ENCODE results near the gene MED29.
"Not testable (repeated sequence)": the region's sequence is repeated elsewhere in the genome, so short reads cannot be mapped to it uniquely, and the experiment has no call there.

Gene MED29

GRCh38 chr19:39372047-39372802, 19.0 kb upstream of the MED29 start:
- DNase-seq, result no peak

DNA sequence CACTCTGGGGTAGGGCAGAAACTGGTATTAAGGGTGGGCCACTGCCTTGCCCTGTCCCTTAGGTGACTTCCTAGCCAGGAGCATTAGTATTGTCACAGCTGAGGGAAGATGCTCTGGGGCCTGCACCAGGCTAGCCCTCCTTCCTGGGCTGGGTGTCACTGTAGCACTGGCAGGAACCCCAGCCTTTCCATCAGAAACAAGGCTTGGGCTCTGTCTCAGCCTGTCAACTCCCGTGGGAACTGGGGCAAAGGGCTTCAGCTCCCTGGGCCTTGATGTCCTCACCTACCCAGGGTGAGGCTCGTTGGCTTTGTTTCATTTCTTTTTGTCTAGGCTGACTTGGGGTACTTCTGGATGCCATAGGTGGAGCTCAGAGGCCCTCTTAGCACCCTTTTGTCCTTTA, 18.2 kb upstream of the MED29 start:
- no peak for DNase-seq

DNA sequence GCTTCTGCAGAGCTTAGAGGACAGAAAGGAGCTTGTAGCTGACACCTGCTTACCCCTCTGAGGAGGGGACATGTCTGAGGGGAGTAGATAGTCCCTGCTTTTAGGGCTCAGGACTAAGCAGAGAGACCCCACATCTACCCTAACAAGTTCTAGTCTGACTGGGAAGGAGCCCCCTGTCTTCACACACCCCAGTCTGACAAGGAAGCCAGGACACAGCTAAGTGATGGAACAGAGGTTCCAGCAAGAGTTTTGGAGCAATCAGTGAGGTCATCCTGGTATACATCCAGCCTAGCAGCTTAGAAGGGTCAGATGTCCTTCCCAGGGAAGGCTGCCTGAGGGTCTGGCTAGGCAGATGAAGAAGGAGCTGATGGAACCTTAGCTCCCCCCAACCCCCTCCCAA, 15.2 kb upstream of the MED29 start:
- no peak for DNase-seq

GRCh38 chr19:39377373-39378362, 13.5 kb upstream of the MED29 start:
- no peak for DNase-seq

DNA sequence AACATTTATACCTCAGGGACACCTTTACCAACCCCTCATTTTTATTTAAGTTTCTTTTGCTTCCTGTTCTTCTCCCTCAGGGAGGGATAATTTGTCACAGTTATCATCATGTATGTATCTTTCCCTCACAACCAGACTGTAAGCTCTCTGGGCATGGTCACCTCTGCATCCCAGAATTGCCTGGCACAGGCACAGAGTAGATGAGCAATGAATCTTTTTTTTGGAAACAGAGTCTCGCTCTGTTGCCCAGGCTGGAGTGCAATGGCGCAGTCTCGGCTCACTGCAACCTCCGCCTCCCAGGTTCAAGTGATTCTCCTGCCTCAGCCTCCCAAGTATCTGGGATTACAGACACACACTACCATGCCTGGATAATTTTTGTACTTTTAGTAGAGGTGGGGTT, 11.8 kb upstream of the MED29 start:
- DNase-seq, result not testable (repeated sequence)

GRCh38 chr19:39379865-39380396, 11.2 kb upstream of the MED29 start:
- no peak for DNase-seq

DNA sequence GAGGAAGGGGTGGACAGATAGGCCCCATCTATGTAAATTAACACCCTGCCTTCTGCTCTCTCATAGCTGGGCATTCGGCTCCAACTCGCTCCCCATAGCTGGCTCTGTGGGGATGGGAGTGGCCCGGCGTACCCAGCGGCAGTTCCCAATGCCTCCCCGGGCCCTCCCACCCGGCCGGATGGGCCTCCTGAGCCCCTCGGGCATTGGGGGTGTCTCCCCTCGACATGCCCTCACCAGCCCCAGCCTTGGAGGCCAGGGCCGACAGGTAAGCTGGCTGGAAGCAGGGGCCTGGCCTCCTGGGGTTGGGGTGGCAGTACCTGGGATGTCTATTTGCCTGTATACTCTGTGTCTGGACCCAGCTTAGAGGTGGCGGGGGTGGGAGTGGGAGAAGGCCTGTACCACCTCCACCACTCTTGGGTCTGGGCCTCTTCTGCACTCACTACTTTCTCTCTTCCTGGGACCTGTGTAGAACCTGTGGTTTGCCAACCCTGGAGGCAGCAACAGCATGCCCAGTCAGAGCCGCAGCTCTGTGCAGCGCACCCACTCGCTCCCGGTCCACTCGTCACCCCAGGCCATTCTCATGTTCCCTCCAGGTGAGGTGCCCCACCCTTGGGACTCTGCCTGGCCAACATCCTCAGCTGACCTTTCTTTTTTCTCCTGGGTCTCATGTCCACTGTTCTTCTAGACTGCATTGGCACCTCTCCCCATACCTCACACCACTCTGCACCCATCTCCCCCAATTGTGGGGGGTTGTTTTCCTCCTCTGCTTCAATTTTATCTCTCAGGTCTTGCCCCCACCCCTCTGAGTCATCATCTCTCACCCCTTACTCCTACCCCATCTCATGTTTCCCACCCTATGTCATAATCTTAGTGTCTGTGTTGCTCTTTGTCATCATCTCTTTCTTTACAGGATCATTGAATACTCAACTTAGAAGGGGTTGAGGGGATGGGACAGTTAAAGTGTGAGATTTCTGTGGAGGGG, 10.4 kb upstream of the MED29 start:
- no peak for DNase-seq

GRCh38 chr19:39381910-39382611, 9.1 kb upstream of the MED29 start:
- no peak for DNase-seq

- DNase-seq, result no peak
Measured at GRCh38 chr19:39382991-39383828, 8.0 kb upstream of the MED29 start.

GRCh38 chr19:39384839-39385568, 6.2 kb upstream of the MED29 start:
- DNase-seq, result no peak

- DNase-seq, result no peak
Measured at GRCh38 chr19:39385629-39386411, 5.4 kb upstream of the MED29 start.

- no peak for DNase-seq
Measured at GRCh38 chr19:39386557-39386956, 4.6 kb upstream of the MED29 start.

- no peak for DNase-seq
Measured at GRCh38 chr19:39388657-39389056, 2.5 kb upstream of the MED29 start.

DNA sequence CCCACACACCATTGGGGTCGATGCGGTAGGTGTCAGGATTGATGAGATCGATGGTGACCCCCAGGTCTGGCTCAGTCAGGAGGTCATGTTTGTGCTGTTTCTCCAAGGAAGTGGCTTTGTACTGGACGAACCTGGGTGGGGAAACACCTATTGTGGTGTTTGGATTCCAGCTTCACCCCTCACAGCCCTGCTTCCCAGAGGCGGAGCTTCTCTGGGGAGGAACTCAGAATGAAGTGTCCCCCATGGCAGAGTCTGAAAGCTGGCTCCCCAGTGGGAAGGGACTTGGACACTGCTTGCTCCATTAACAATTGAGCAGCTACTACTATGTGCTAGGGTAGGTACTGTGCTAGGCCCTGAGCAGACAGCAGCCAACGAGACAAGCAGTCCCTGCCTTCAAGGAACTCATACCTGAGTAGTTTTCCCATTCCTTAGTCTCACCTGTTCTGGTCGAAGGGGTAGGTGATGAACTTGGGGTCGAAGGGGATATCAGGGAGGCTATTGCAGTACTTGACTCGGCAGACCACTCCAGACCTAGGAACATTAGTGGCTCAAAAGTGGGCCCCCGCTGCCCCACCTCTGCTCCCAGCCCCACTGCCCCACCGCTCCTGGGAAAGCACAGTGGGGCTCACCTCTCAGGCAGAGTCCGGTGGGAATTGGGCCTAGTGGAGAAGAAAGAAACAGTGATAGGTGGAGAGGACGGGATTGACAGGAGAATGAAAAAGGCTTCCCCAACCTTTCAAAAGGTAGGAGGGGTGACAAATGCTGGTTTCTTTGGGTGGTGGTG, 1.4 kb upstream of the MED29 start:
- DNase-seq, result no peak

GRCh38 chr19:39390451-39390750, 777 bp upstream of the MED29 start:
- DNase-seq, result peak in 1 of 2 donors; percentile 13

GRCh38 chr19:39397360-39398296, 6.5 kb downstream of the MED29 start:
- DNase-seq, result peak; percentile 77 to 97

DNA sequence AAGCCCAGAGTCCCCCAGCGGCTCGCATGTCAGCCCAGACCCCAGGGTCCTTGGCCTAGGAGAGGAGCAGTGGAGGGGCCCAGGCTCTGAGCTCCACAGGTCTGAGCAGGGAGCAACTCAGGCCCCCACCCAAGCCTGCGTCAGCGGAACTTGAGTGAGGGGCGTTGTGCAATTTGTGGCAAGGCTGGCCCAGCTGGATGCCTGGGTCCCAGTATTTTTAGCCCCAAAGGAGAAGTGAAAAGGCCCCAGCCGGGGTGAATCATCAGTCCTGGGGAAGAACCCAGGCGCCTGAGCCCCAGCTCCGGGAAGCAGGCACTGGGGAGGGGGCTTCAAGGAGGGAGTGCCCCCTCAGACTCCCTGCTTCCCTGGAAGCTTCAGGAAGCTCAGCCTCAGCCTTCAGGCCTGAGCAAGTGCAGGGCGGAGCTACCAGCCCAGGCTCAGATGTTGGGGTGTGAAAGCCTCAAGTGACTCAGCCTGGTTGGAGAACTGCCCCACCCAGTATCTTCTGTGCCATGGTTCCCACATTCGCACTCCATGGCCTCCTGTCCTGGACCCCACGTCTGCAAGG, 7.2 kb downstream of the MED29 start:
- peak; percentile 81 to 84 for DNase-seq

Data from inflammatory macrophage treated with lipopolysaccharide for 1 hour (primary cell).